GM23338 (cell line): ENCODE data around the gene MIER2. TPM values are rescaled to one million over a fixed set of nuclear protein-coding genes. Genes with fewer than 3 reads are reported as not detected.

Source experiments
- ATAC-seq: fragments of 200-7000 bp; cut with Tn5 transposase; 3 replicates; pipeline ENCODE4 v1.9.1; 2020
- DNase-seq: peaks from one replicate; pipeline ENCODE4 v3.0.0-alpha.2; 2015; ENCODE audit warnings: low spot score
- H2AFZ ChIP-seq: fragments of 200-600 bp; sonication (generic); 2 replicates; pipeline ENCODE4 v1.8.0; 2016; ENCODE audit warnings: antibody characterized with exemption, mild to moderate bottlenecking, moderate library complexity
- H3F3A ChIP-seq: fragments of 200-600 bp; sonication (generic); replicated peaks from 2 replicates; pipeline ENCODE4 v1.8.0; 2017; ENCODE audit warnings: antibody characterized with exemption, mixed run types, low read depth
- H3K27ac ChIP-seq: fragments of 200-600 bp; sonication (generic); 2 replicates; pipeline ENCODE4 v1.6.1; 2016; ENCODE audit warnings: low read depth
- H3K27me3 ChIP-seq: fragments of 200-600 bp; sonication (generic); 2 replicates; pipeline ENCODE4 v1.8.0; 2016; ENCODE audit warnings: mild to moderate bottlenecking, mixed run types, moderate library complexity; ENCODE audit not compliant: insufficient read depth
- H3K36me3 ChIP-seq: fragments of 200-600 bp; sonication (generic); 2 replicates; pipeline ENCODE4 v1.8.0; 2016; ENCODE audit warnings: mild to moderate bottlenecking; ENCODE audit not compliant: insufficient read depth
- H3K4me1 ChIP-seq: fragments of 200-600 bp; sonication (generic); 2 replicates; pipeline ENCODE4 v1.8.0; 2016; ENCODE audit warnings: mild to moderate bottlenecking, moderate library complexity; ENCODE audit not compliant: insufficient read depth
- H3K4me2 ChIP-seq: fragments of 200-600 bp; sonication (generic); 2 replicates; pipeline ENCODE4 v1.7.1; 2017; ENCODE audit warnings: mixed run types
- H3K4me3 ChIP-seq: fragments of 200-600 bp; sonication (generic); 2 replicates; pipeline ENCODE4 v1.6.1; 2016; ENCODE audit warnings: mixed run types
- H3K79me2 ChIP-seq: fragments of 200-600 bp; sonication (generic); replicated peaks from 2 replicates; pipeline ENCODE4 v1.8.0; 2017; ENCODE audit warnings: mild to moderate bottlenecking; ENCODE audit not compliant: insufficient read depth
- H3K9me2 ChIP-seq: fragments of 200-600 bp; sonication (generic); 2 replicates; pipeline ENCODE4 v1.8.0; 2017; ENCODE audit not compliant: insufficient read depth
- H4K20me1 ChIP-seq: fragments of 200-600 bp; sonication (generic); replicated peaks from 2 replicates; pipeline ENCODE4 v1.8.0; 2017; ENCODE audit warnings: mild to moderate bottlenecking; ENCODE audit not compliant: insufficient read depth
- H3K27ac Mint-ChIP-seq: 2 replicates; pipeline ENCODE4 v1.8.0; 2020; ENCODE audit warnings: inconsistent platforms, mild to moderate bottlenecking, moderate library complexity, mixed read lengths
- H3K27me3 Mint-ChIP-seq: 3 replicates; pipeline ENCODE4 v1.8.0; 2022; ENCODE audit warnings: low read depth, mild to moderate bottlenecking, moderate library complexity, mixed read lengths, inconsistent platforms; ENCODE audit not compliant: insufficient read depth, poor library complexity
- H3K36me3 Mint-ChIP-seq: 3 replicates; pipeline ENCODE4 v1.8.0; 2021; ENCODE audit warnings: low read depth, mild to moderate bottlenecking, inconsistent platforms, moderate library complexity, mixed read lengths
- H3K4me1 Mint-ChIP-seq: 3 replicates; pipeline ENCODE4 v1.8.0; 2020; ENCODE audit warnings: mild to moderate bottlenecking, inconsistent platforms, mixed read lengths
- H3K4me3 Mint-ChIP-seq: 3 replicates; pipeline ENCODE4 v1.8.0; 2021; ENCODE audit warnings: moderate library complexity, mild to moderate bottlenecking, inconsistent platforms, mixed read lengths
- H3K9me3 Mint-ChIP-seq: 3 replicates; pipeline ENCODE4 v1.8.0; 2020; ENCODE audit warnings: moderate library complexity, mild to moderate bottlenecking, inconsistent platforms, mixed read lengths
- EZH2 ChIP-seq: fragments of 200-600 bp; sonication (generic); IDR thresholded peaks from one replicate; pipeline ENCODE4 v1.8.0; 2017; ENCODE audit warnings: antibody characterized with exemption, mild to moderate bottlenecking, low read depth; ENCODE audit not compliant: unreplicated experiment
- EZH2phosphoT487 ChIP-seq: fragments of 200-600 bp; sonication (generic); IDR thresholded peaks from one replicate; pipeline ENCODE4 v1.8.1; 2018; ENCODE audit warnings: antibody characterized with exemption; ENCODE audit not compliant: unreplicated experiment
- NANOG ChIP-seq: IDR thresholded peaks from 2 replicates; pipeline ENCODE4 v1.6.1; 2016; ENCODE audit warnings: antibody characterized with exemption, borderline replicate concordance
- POLR2AphosphoS5 ChIP-seq: IDR thresholded peaks from 2 replicates; pipeline ENCODE4 v1.6.1; 2016; ENCODE audit warnings: antibody characterized with exemption, low read depth
- STAT1 ChIP-seq: IDR thresholded peaks from one replicate; pipeline ENCODE4 v1.6.1; 2016; ENCODE audit warnings: antibody characterized with exemption; ENCODE audit not compliant: unreplicated experiment
- ZNF114 ChIP-seq: fragments of 250-450 bp; sonication (Bioruptor Pico); IDR thresholded peaks from 2 replicates; pipeline ENCODE4 v1.5.0; 2020; ENCODE audit warnings: mild to moderate bottlenecking, moderate library complexity
- ZNF331 ChIP-seq: fragments of 250-450 bp; sonication (Bioruptor Pico); IDR thresholded peaks from 2 replicates; pipeline ENCODE4 v1.5.0; 2020; ENCODE audit warnings: low read depth, mild to moderate bottlenecking, moderate library complexity
- polyA plus RNA-seq: library from polyadenylated mRNA; unstranded; fragments of >200 nt; fragmentation: Nextera tagmentation; extraction: Ambion mirVana; gene quantifications from 2 replicates; pipeline ENCODE4 v1.2.1, GENCODE V29; 2016
- total RNA-seq: library from RNA; depleted of rRNA; stranded (reverse); fragments of >200 nt; shearing (Covaris generic); gene quantifications from 2 replicates; pipeline ENCODE4 v1.2.3, GENCODE V29; 2014
- TF ChIP-seq, protein P1 (sequence below): fragments of 250-450 bp; sonication (Bioruptor Pico); IDR thresholded peaks from 2 replicates; pipeline ENCODE4 v1.5.0; 2020; ENCODE audit warnings: mild to moderate bottlenecking, moderate library complexity
- TF ChIP-seq, protein P2 (sequence below): IDR thresholded peaks from one replicate; pipeline ENCODE4 v1.6.1; 2018; ENCODE audit warnings: antibody characterized with exemption; ENCODE audit not compliant: unreplicated experiment
- TF ChIP-seq, protein P3 (sequence below), 2 experiments: fragments of 200-600 bp in 1 of 2; sonication (generic) in 1 of 2; conservative IDR thresholded peaks; 2 replicates each; pipeline versions ENCODE4 v1.5.1 to v1.6.1; 2016 to 2017; ENCODE audit warnings: antibody characterized with exemption in 2 of 2, low read depth in 2 of 2, mild to moderate bottlenecking in 2 of 2, moderate library complexity in 1 of 2
- TF ChIP-seq, protein P4 (sequence below): IDR thresholded peaks from 2 replicates; pipeline ENCODE4 v1.6.1; 2016; ENCODE audit warnings: antibody characterized with exemption

MIER2 gene
- total and polyA plus RNA-seq, 2 experiments from 2014 or later = 30.2 to 37.9 TPM

DNA sequence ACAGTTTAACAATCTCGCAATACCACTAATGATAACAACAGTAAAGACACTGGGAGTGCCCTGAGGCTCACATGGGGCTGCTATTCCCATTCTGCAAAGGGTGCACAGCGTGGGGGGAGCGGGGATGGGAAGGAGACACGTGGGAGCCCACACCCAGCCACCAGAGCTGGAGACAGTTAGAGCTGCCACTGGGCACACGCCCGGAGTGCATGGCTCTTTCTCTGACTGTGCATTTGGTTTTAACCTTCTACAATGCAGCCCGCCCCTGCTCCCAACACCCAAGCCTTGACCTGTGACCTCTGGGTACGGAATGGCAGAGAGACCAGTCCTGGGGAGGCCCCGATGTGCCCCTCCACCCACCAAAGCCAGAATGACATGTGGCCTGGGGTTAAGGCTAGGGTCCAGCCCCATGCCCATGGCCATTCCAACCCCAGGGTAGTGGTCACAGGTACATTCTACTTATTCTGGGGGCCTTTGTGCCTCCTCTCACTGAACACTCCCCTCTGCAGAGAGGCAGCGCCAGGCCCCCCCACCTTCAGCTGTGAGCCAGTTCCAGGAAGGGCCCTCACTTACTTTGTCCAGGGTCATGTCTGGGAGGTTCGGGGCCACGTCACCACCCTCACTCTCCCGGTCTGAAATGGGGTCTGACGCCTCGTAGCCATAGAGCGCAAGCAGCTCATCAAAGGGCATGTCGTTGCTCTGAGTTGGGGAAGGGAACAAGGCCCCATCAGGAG, 17.1 kb downstream of the MIER2 start (continued):
- TF ChIP-seq, protein P1, sequence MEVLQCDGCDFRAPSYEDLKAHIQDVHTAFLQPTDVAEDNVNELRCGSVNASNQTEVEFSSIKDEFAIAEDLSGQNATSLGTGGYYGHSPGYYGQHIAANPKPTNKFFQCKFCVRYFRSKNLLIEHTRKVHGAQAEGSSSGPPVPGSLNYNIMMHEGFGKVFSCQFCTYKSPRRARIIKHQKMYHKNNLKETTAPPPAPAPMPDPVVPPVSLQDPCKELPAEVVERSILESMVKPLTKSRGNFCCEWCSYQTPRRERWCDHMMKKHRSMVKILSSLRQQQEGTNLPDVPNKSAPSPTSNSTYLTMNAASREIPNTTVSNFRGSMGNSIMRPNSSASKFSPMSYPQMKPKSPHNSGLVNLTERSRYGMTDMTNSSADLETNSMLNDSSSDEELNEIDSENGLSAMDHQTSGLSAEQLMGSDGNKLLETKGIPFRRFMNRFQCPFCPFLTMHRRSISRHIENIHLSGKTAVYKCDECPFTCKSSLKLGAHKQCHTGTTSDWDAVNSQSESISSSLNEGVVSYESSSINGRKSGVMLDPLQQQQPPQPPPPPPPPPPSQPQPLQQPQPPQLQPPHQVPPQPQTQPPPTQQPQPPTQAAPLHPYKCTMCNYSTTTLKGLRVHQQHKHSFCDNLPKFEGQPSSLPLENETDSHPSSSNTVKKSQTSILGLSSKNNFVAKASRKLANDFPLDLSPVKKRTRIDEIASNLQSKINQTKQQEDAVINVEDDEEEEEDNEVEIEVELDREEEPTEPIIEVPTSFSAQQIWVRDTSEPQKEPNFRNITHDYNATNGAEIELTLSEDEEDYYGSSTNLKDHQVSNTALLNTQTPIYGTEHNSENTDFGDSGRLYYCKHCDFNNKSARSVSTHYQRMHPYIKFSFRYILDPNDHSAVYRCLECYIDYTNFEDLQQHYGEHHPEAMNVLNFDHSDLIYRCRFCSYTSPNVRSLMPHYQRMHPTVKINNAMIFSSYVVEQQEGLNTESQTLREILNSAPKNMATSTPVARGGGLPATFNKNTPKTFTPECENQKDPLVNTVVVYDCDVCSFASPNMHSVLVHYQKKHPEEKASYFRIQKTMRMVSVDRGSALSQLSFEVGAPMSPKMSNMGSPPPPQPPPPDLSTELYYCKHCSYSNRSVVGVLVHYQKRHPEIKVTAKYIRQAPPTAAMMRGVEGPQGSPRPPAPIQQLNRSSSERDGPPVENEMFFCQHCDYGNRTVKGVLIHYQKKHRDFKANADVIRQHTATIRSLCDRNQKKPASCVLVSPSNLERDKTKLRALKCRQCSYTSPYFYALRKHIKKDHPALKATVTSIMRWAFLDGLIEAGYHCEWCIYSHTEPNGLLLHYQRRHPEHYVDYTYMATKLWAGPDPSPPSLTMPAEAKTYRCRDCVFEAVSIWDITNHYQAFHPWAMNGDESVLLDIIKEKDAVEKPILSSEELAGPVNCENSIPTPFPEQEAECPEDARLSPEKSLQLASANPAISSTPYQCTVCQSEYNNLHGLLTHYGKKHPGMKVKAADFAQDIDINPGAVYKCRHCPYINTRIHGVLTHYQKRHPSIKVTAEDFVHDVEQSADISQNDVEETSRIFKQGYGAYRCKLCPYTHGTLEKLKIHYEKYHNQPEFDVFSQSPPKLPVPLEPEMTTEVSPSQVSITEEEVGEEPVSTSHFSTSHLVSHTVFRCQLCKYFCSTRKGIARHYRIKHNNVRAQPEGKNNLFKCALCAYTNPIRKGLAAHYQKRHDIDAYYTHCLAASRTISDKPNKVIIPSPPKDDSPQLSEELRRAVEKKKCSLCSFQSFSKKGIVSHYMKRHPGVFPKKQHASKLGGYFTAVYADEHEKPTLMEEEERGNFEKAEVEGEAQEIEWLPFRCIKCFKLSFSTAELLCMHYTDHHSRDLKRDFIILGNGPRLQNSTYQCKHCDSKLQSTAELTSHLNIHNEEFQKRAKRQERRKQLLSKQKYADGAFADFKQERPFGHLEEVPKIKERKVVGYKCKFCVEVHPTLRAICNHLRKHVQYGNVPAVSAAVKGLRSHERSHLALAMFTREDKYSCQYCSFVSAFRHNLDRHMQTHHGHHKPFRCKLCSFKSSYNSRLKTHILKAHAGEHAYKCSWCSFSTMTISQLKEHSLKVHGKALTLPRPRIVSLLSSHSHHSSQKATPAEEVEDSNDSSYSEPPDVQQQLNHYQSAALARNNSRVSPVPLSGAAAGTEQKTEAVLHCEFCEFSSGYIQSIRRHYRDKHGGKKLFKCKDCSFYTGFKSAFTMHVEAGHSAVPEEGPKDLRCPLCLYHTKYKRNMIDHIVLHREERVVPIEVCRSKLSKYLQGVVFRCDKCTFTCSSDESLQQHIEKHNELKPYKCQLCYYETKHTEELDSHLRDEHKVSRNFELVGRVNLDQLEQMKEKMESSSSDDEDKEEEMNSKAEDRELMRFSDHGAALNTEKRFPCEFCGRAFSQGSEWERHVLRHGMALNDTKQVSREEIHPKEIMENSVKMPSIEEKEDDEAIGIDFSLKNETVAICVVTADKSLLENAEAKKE (CRISPR knock-in tag) = no peak
- TF ChIP-seq, protein P2, sequence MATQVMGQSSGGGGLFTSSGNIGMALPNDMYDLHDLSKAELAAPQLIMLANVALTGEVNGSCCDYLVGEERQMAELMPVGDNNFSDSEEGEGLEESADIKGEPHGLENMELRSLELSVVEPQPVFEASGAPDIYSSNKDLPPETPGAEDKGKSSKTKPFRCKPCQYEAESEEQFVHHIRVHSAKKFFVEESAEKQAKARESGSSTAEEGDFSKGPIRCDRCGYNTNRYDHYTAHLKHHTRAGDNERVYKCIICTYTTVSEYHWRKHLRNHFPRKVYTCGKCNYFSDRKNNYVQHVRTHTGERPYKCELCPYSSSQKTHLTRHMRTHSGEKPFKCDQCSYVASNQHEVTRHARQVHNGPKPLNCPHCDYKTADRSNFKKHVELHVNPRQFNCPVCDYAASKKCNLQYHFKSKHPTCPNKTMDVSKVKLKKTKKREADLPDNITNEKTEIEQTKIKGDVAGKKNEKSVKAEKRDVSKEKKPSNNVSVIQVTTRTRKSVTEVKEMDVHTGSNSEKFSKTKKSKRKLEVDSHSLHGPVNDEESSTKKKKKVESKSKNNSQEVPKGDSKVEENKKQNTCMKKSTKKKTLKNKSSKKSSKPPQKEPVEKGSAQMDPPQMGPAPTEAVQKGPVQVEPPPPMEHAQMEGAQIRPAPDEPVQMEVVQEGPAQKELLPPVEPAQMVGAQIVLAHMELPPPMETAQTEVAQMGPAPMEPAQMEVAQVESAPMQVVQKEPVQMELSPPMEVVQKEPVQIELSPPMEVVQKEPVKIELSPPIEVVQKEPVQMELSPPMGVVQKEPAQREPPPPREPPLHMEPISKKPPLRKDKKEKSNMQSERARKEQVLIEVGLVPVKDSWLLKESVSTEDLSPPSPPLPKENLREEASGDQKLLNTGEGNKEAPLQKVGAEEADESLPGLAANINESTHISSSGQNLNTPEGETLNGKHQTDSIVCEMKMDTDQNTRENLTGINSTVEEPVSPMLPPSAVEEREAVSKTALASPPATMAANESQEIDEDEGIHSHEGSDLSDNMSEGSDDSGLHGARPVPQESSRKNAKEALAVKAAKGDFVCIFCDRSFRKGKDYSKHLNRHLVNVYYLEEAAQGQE = no peak

DNA sequence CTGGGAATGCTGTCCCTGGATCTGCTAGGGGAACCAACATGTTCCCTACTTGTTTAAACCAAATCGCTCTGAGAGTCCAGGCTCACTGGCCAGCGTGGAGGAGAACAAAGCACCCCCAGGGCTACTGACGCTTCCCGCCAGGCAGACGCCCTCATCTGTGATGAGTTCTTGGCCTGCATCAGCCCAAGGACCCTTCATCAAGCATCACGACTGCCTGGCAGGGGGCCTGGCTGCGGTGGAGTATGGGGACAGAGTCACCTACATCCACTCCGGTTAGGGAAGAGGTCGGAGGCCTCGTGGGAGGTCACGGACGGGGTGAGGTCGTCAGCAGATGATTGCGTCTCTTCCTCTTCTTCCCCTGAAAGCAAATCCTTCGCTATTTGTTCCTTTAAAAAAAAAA, 17.7 kb downstream of the MIER2 start:
- no peak for DNase-seq
- no peak overlapping the region for H3K4me3 Mint-ChIP-seq

More for the DNA sequence above, 17.7 kb downstream of the MIER2 start:
- Histone ChIP-seq H3K36me3 (peaks cover 24% of the 10 kb centered on the region), H3K27ac (no peak overlapping the region), H3F3A (no peaks in the 10 kb centered on the region), H3K79me2 (peaks cover 52% of the 10 kb centered on the region), H4K20me1 (peaks cover 16% of the 10 kb centered on the region), H3K9me2 (no peaks in the 10 kb centered on the region), H2AFZ (no peak overlapping the region), H3K4me3 (no peak overlapping the region), H3K4me2 (no peak overlapping the region), H3K27me3 (no peaks in the 10 kb centered on the region), H3K4me1 (no peaks in the 10 kb centered on the region)
- H3K36me3 Mint-ChIP-seq = peaks cover 65% of the 10 kb centered on the region
- peaks cover 12% of the 10 kb centered on the region for H3K9me3 Mint-ChIP-seq
- no peak for ATAC-seq
- H3K27ac Mint-ChIP-seq = no peak overlapping the region
- H3K4me1 Mint-ChIP-seq = no peaks in the 10 kb centered on the region
- TF ChIP-seq, protein P3, sequence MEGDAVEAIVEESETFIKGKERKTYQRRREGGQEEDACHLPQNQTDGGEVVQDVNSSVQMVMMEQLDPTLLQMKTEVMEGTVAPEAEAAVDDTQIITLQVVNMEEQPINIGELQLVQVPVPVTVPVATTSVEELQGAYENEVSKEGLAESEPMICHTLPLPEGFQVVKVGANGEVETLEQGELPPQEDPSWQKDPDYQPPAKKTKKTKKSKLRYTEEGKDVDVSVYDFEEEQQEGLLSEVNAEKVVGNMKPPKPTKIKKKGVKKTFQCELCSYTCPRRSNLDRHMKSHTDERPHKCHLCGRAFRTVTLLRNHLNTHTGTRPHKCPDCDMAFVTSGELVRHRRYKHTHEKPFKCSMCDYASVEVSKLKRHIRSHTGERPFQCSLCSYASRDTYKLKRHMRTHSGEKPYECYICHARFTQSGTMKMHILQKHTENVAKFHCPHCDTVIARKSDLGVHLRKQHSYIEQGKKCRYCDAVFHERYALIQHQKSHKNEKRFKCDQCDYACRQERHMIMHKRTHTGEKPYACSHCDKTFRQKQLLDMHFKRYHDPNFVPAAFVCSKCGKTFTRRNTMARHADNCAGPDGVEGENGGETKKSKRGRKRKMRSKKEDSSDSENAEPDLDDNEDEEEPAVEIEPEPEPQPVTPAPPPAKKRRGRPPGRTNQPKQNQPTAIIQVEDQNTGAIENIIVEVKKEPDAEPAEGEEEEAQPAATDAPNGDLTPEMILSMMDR (conservative IDR thresholded peaks at IDR 0.05; ENCODE audit: low read depth in 2 of 2) = no peak
- TF ChIP-seq POLR2AphosphoS5 = no peak
- no peak for TF ChIP-seq EZH2phosphoT487
- no peak for TF ChIP-seq EZH2
- no peak for TF ChIP-seq ZNF331 (CRISPR knock-in tag)
- TF ChIP-seq, protein P4, sequence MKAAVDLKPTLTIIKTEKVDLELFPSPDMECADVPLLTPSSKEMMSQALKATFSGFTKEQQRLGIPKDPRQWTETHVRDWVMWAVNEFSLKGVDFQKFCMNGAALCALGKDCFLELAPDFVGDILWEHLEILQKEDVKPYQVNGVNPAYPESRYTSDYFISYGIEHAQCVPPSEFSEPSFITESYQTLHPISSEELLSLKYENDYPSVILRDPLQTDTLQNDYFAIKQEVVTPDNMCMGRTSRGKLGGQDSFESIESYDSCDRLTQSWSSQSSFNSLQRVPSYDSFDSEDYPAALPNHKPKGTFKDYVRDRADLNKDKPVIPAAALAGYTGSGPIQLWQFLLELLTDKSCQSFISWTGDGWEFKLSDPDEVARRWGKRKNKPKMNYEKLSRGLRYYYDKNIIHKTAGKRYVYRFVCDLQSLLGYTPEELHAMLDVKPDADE = no peak
- no peak for TF ChIP-seq ZNF114 (CRISPR knock-in tag)
- TF ChIP-seq STAT1 = no peak
- no peak for TF ChIP-seq NANOG
- H3K27me3 Mint-ChIP-seq = no peaks in the 10 kb centered on the region
